Measurements from ENCODE around the gene CALCB. TPM values are rescaled to one million over a fixed set of nuclear protein-coding genes. Genes with fewer than 3 reads are reported as not detected.

The CALCB gene
- total and polyA plus RNA-seq, 2 of the 8 experiments (the other 6 are each of a cell fraction or from before 2014, with no cell fraction given): 3.7 to 4.2 TPM

- Histone ChIP-seq H3K4me1 (replicated peaks in 1 of 4; ENCODE audit: control insufficient read depth in 3 of 4, insufficient read depth in 4 of 4, low read length in 3 of 4) (no peaks in the 10 kb centered on the region), H2BK20ac (ENCODE audit: low read length) (no peak overlapping the region), H2BK12ac (ENCODE audit: low read depth, low read length) (no peak overlapping the region), H2BK5ac (ENCODE audit: low read depth, low read length) (no peak overlapping the region), H3K36me3 (ENCODE audit: control insufficient read depth in 2 of 4, insufficient read depth in 4 of 4, low read length in 3 of 4) (no peaks in the 10 kb centered on the region), H4K5ac (ENCODE audit: insufficient read length, low read depth, low read length) (no peak overlapping the region), H3K23me2 (ENCODE audit: low read depth, low read length) (no peaks in the 10 kb centered on the region), H2BK15ac (ENCODE audit: low read length) (no peak overlapping the region), H3K79me1 (ENCODE audit: low read depth, low read length) (no peaks in the 10 kb centered on the region), H3K4me3 (ENCODE audit: extremely low read depth in 1 of 4, insufficient read depth in 2 of 4, low read depth in 3 of 4, low read length in 4 of 4) (no peak overlapping the region), H3K9ac (replicated peaks in 1 of 4; ENCODE audit: extremely low read depth in 1 of 4, low read depth in 3 of 4, low read length in 3 of 4) (no peak overlapping the region), H3K4ac (replicated peaks; ENCODE audit: insufficient read length, low read depth, low read length) (no peak overlapping the region), H3K23ac (ENCODE audit: insufficient read length) (no peak overlapping the region), H3K56ac (replicated peaks; ENCODE audit: insufficient read length, low read depth, low read length) (no peak overlapping the region), H4K91ac (replicated peaks; ENCODE audit: insufficient read length, low read length) (no peak overlapping the region), H4K20me1 (replicated peaks in 1 of 2; ENCODE audit: control insufficient read depth in 1 of 2, insufficient read depth in 2 of 2, low read length in 2 of 2) (no peaks in the 10 kb centered on the region), H3K14ac (ENCODE audit: insufficient read length) (no peak overlapping the region), H2BK120ac (replicated peaks; ENCODE audit: low read depth, low read length) (no peak overlapping the region), H3K18ac (ENCODE audit: extremely low read depth, low read length) (no peak overlapping the region), H4K8ac (ENCODE audit: extremely low read depth, insufficient read depth, low read length) (no peak overlapping the region; the same call in 1 of the 2 replicates), H3K4me2 (ENCODE audit: insufficient read depth in 1 of 2, low read depth in 2 of 2, low read length in 2 of 2) (no peak overlapping the region), H2AK5ac (ENCODE audit: low read depth, low read length) (no peak overlapping the region), H3K27ac (ENCODE audit: low read depth, low read length) (no peak overlapping the region), H3K9me3 (ENCODE audit: insufficient read depth in 2 of 2, low read depth in 1 of 2, low read length in 1 of 2) (no peaks in the 10 kb centered on the region; a peak in 1 of 4 replicates), H3K79me2 (ENCODE audit: control insufficient read depth in 1 of 2, insufficient read depth in 2 of 2, low read length in 2 of 2) (no peaks in the 10 kb centered on the region), H2AFZ (ENCODE audit: low read length) (no peak overlapping the region), H3K27me3 (replicated peaks in 1 of 4; ENCODE audit: control insufficient read depth in 3 of 4, extremely low read depth in 1 of 4, insufficient read depth in 3 of 4, low read length in 3 of 4) (no peaks in the 10 kb centered on the region)
- ChIA-PET CTCF (ENCODE audit: partially characterized antibody) (interaction anchor here (0.6 to 5.9 kb wide), 14 partner anchors 9 to 1379 kb away, joined by 3 to 36 read pairs (median 4); partner anchors contain the start of gene CALCB), POLR2A (ENCODE audit: partially characterized antibody) (no interaction called here)
- no peak for DNase-seq (ENCODE audit: low read depth in 1 of 2, low spot score in 2 of 2)
- WGBS, 2 experiments (ENCODE audit: extremely low coverage in 1 of 2, insufficient coverage in 1 of 2, insufficient read length in 1 of 2, insufficient replicate concordance in 2 of 2, low coverage in 1 of 2, low lambda C conversion rate in 2 of 2, missing lambda C conversion rate in 1 of 2): 100% methylated on average over 1 of the region's 1 CpG; no CpG with 5 or more reads in 1 of the 2 experiments
- FAIRE-seq: no peak
- TF ChIP-seq SIRT6 (IDR thresholded peaks at IDR 0.05; ENCODE audit: low read length) (no peak), YY1 (IDR thresholded peaks at IDR 0.05; ENCODE audit: low read depth, low read length) (no peak)
Observed at GRCh38 chr11:15091625-15092024, 18.2 kb downstream of the CALCB start.
